ENCODE results near the gene ADGB. TPM values are rescaled to one million over a fixed set of nuclear protein-coding genes. Genes with fewer than 3 reads are reported as not detected.

ADGB gene
- total RNA-seq, 1 experiment from 2014 or later: not detected

DNA sequence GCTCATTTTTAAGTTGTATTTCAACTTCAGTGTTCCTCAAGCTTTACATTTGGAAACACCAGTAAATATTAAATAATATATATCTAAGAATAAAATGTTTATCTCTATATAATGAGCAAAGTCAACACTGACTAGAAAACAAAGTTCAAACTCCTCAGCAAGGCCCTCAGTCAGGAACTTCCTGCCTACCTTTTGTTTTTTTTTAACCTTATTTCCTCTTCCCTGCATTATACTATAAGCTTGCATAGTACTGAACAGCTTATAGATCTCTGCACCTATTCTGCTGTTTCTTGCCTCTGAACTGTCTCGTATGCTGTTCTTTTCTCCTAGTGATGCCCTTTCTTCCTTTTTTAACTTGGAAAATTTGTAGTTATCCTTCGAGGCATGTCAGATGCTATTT, 29.6 kb downstream of the ADGB start:
- H3K36me3 Mint-ChIP-seq (ENCODE audit: insufficient read depth, unreplicated experiment): no peaks in the 10 kb centered on the region
- intact Hi-C loops (cut with micrococcal nuclease; ENCODE audit: unreplicated experiment): no loop called here
- H3K27ac Mint-ChIP-seq (ENCODE audit: unreplicated experiment): no peak overlapping the region
- H3K4me1 Mint-ChIP-seq (ENCODE audit: low read depth, unreplicated experiment): no peaks in the 10 kb centered on the region
- no peak for DNase-seq
- CTCF ChIA-PET: no interaction called here
- no peaks in the 10 kb centered on the region for H3K27me3 Mint-ChIP-seq (ENCODE audit: unreplicated experiment)
- TF ChIP-seq, protein P1, sequence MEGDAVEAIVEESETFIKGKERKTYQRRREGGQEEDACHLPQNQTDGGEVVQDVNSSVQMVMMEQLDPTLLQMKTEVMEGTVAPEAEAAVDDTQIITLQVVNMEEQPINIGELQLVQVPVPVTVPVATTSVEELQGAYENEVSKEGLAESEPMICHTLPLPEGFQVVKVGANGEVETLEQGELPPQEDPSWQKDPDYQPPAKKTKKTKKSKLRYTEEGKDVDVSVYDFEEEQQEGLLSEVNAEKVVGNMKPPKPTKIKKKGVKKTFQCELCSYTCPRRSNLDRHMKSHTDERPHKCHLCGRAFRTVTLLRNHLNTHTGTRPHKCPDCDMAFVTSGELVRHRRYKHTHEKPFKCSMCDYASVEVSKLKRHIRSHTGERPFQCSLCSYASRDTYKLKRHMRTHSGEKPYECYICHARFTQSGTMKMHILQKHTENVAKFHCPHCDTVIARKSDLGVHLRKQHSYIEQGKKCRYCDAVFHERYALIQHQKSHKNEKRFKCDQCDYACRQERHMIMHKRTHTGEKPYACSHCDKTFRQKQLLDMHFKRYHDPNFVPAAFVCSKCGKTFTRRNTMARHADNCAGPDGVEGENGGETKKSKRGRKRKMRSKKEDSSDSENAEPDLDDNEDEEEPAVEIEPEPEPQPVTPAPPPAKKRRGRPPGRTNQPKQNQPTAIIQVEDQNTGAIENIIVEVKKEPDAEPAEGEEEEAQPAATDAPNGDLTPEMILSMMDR (IDR thresholded peaks at IDR 0.05; ENCODE audit: unreplicated experiment): no peak
- H3K4me3 Mint-ChIP-seq (ENCODE audit: low read depth, unreplicated experiment): no peak overlapping the region
- no TSS peak for BruUV-seq (replicated peaks)
- H3K9me3 Mint-ChIP-seq (ENCODE audit: low read depth, unreplicated experiment): peaks cover 4% of the 10 kb centered on the region

- H3K36me3 Mint-ChIP-seq (ENCODE audit: insufficient read depth, unreplicated experiment): no peaks in the 10 kb centered on the region
- H3K27me3 Mint-ChIP-seq (ENCODE audit: unreplicated experiment): no peaks in the 10 kb centered on the region
- TF ChIP-seq, protein P1 (IDR thresholded peaks at IDR 0.05; ENCODE audit: unreplicated experiment): no peak
- intact Hi-C loops (cut with micrococcal nuclease; ENCODE audit: unreplicated experiment): no loop called here
- no peak overlapping the region for H3K27ac Mint-ChIP-seq (ENCODE audit: unreplicated experiment)
- H3K4me3 Mint-ChIP-seq (ENCODE audit: low read depth, unreplicated experiment): no peak overlapping the region
- H3K9me3 Mint-ChIP-seq (ENCODE audit: low read depth, unreplicated experiment): no peaks in the 10 kb centered on the region
- H3K4me1 Mint-ChIP-seq (ENCODE audit: low read depth, unreplicated experiment): no peaks in the 10 kb centered on the region
- CTCF ChIA-PET: no interaction called here
- no TSS peak for BruUV-seq (replicated peaks)
- DNase-seq: no peak
Observed at GRCh38 chr6:146634022-146634421, 35.2 kb downstream of the ADGB start.

DNA sequence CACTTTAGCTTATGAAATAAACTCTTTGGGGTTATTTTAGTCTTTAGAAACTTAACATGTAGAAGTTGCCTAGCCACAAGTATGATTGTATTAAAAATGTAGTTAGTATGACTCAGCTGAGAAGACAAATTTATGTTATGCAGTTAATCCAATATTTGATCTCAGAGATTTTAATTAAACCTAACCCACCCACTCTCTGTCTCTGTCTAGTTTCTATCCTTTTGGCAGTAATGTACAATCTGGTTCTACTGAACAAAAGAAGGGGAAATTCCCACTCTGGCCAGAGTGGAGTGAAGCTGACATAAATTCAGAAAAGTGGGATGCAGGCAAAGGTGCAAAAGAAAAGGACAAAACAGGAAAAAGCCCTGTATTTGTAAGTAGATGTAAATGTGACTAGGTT, 36.4 kb downstream of the ADGB start:
- no TSS peak for BruUV-seq (replicated peaks)
- TF ChIP-seq, protein P1 (IDR thresholded peaks at IDR 0.05; ENCODE audit: unreplicated experiment): no peak
- no peaks in the 10 kb centered on the region for H3K36me3 Mint-ChIP-seq (ENCODE audit: insufficient read depth, unreplicated experiment)
- H3K27me3 Mint-ChIP-seq (ENCODE audit: unreplicated experiment): no peaks in the 10 kb centered on the region
- H3K9me3 Mint-ChIP-seq (ENCODE audit: low read depth, unreplicated experiment): no peaks in the 10 kb centered on the region
- H3K27ac Mint-ChIP-seq (ENCODE audit: unreplicated experiment): no peak overlapping the region
- H3K4me1 Mint-ChIP-seq (ENCODE audit: low read depth, unreplicated experiment): no peaks in the 10 kb centered on the region
- CTCF ChIA-PET: no interaction called here
- intact Hi-C loops (cut with micrococcal nuclease; ENCODE audit: unreplicated experiment): no loop called here
- no peak overlapping the region for H3K4me3 Mint-ChIP-seq (ENCODE audit: low read depth, unreplicated experiment)
- no peak for DNase-seq

DNA sequence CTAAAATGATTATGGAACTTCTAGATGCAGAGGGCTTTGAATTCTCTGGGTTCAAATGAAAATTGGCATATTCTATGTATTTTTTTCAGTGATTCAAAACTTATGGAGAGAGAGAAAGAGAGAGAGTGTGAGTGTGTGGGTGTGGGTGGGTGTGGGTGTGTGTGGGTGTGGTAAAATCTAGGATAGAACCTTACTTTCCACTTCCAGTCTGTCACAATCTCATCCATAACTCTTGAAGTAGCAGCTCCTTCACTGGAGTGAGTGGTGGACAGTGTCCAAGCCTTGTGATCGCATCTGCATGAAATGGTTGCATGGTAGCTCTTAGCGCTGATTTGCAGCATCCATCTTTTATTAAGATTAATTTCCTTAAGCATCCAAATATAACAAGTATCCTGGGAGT, 37.7 kb downstream of the ADGB start:
- no peaks in the 10 kb centered on the region for H3K36me3 Mint-ChIP-seq (ENCODE audit: insufficient read depth, unreplicated experiment)
- H3K27ac Mint-ChIP-seq (ENCODE audit: unreplicated experiment): no peak overlapping the region
- H3K9me3 Mint-ChIP-seq (ENCODE audit: low read depth, unreplicated experiment): no peaks in the 10 kb centered on the region
- no peak overlapping the region for H3K4me3 Mint-ChIP-seq (ENCODE audit: low read depth, unreplicated experiment)
- no TSS peak for BruUV-seq (replicated peaks)
- TF ChIP-seq, protein P1 (IDR thresholded peaks at IDR 0.05; ENCODE audit: unreplicated experiment): no peak
- H3K27me3 Mint-ChIP-seq (ENCODE audit: unreplicated experiment): no peaks in the 10 kb centered on the region
- no peak for DNase-seq
- H3K4me1 Mint-ChIP-seq (ENCODE audit: low read depth, unreplicated experiment): no peaks in the 10 kb centered on the region
- intact Hi-C loops (cut with micrococcal nuclease; ENCODE audit: unreplicated experiment): no loop called here
- CTCF ChIA-PET: no interaction called here

GRCh38 chr6:146642921-146643320, 44.1 kb downstream of the ADGB start:
- BruUV-seq (replicated peaks): no TSS peak
- Mint-ChIP-seq H3K27ac (ENCODE audit: unreplicated experiment) (no peak overlapping the region), H3K9me3 (ENCODE audit: low read depth, unreplicated experiment) (no peaks in the 10 kb centered on the region), H3K27me3 (ENCODE audit: unreplicated experiment) (no peaks in the 10 kb centered on the region), H3K4me3 (ENCODE audit: low read depth, unreplicated experiment) (no peak overlapping the region), H3K4me1 (ENCODE audit: low read depth, unreplicated experiment) (no peaks in the 10 kb centered on the region), H3K36me3 (ENCODE audit: insufficient read depth, unreplicated experiment) (no peaks in the 10 kb centered on the region)
- intact Hi-C loops (cut with micrococcal nuclease; ENCODE audit: unreplicated experiment): no loop called here
- CTCF ChIA-PET: no interaction called here
- DNase-seq: no peak
- TF ChIP-seq, protein P1 (IDR thresholded peaks at IDR 0.05; ENCODE audit: unreplicated experiment): no peak

Measured in Calu3 (cell line).